ENCODE measurements around the gene CTDNEP1. TPM values are rescaled to one million over a fixed set of nuclear protein-coding genes. Genes with fewer than 3 reads are reported as not detected.

CTDNEP1 gene
- total and polyA plus RNA-seq, 2 of the 4 experiments (the other 2 are of a cell fraction) = 23.8 to 132 TPM

GRCh38 chr17:7238420-7239090 lies 13.0 kb downstream of the CTDNEP1 start:
- peak overlapping the region; percentile 54 for H2AFZ ChIP-seq (replicated peaks; ENCODE audit: low read length, poor library complexity)
- peak overlapping the region; percentile 50; the same call in 1 of the 2 replicates for H2BK120ac ChIP-seq (ENCODE audit: low read depth, low read length)
- peak overlapping the region; percentile 95 for H3K14ac ChIP-seq (replicated peaks; ENCODE audit: low read depth, low read length)
- H3K9ac ChIP-seq (ENCODE audit: low read depth, low read length) = peak overlapping the region; percentile 97
- peaks cover 36% of the 10 kb centered on the region for H3K36me3 ChIP-seq (ENCODE audit: control insufficient read depth, insufficient read depth, low read length)
- peak overlapping the region; percentile 89 for H3K4ac ChIP-seq (ENCODE audit: low read depth, low read length)
- peak overlapping the region; percentile 51 for H3K18ac ChIP-seq (ENCODE audit: low read depth, low read length)
- in situ Hi-C loops (cut with MboI; ENCODE audit: low sequenced_read_pairs) (loop anchor here (25.0 kb wide), 1 partner anchor 924 kb away; the partner anchor contains the start of genes PER1 and VAMP2), dilution Hi-C loops (cut with HindIII; ENCODE audit: low sequenced_read_pairs, unreplicated experiment) (no loop called here), intact Hi-C loops (cut with micrococcal nuclease) (loop anchor here (5.0 kb wide), 1 partner anchor 59 kb away; no protein-coding TSS in a partner anchor)
- 0% methylated on average over 14 of the region's 39 CpGs; no CpG with 5 or more reads in 1 of the 2 experiments for WGBS, 2 experiments (ENCODE audit: extremely low coverage in 2 of 2, insufficient read length in 1 of 2)
- H3K27ac ChIP-seq (ENCODE audit: insufficient read depth, low read length) = peak overlapping the region; percentile 97
- no peak overlapping the region for H2BK15ac ChIP-seq (ENCODE audit: low read depth, low read length)
- peaks cover 2% of the 10 kb centered on the region; the same call in 1 of the 2 replicates for H3K9me1 ChIP-seq (ENCODE audit: insufficient read depth, low read length)
- peak overlapping the region; percentile 85 for H3K56ac ChIP-seq (ENCODE audit: extremely low read depth, insufficient read depth, low read length)
- CTCF ChIA-PET = no interaction called here
- TF ChIP-seq MXI1 (IDR thresholded peaks at IDR 0.05; ENCODE audit: borderline replicate concordance, low read depth, low read length) = no peak
- no peak for TF ChIP-seq CHD1 (IDR thresholded peaks at IDR 0.05; ENCODE audit: low read depth, low read length)
- H2BK20ac ChIP-seq (ENCODE audit: low read depth, low read length) = no peak overlapping the region
- DNase-seq (no peak), ATAC-seq (ENCODE audit: low read depth) (no peak)
- peak overlapping the region; percentile 22; the same call in 1 of the 2 replicates for H3K4me2 ChIP-seq (ENCODE audit: low read depth, low read length)
- peak overlapping the region; percentile 55 for H4K5ac ChIP-seq (ENCODE audit: low read depth, low read length)
- no peaks in the 10 kb centered on the region for H3K27me3 ChIP-seq (ENCODE audit: control insufficient read depth, insufficient read depth, low read length)
- peak overlapping the region; percentile 94 for H3K23ac ChIP-seq (ENCODE audit: low read depth, low read length)
- H2BK5ac ChIP-seq (ENCODE audit: low read depth, low read length, poor library complexity, severe bottlenecking) = peak overlapping the region; percentile 91
- peaks cover 14% of the 10 kb centered on the region for H3K4me1 ChIP-seq (ENCODE audit: control insufficient read depth, insufficient read depth, low read length)
- H4K91ac ChIP-seq (ENCODE audit: insufficient read depth, low read depth, low read length) = peak overlapping the region; percentile 75
- peak overlapping the region; percentile 84 for H2AK5ac ChIP-seq (ENCODE audit: low read depth, low read length)
- H3K4me3 ChIP-seq (ENCODE audit: insufficient read depth, low read depth, low read length) = peak overlapping the region; percentile 98
- peaks cover 19 to 69% of the 10 kb centered on the region in 2 experiments for H3K79me1 ChIP-seq (ENCODE audit: low read depth in 1 of 2, low read length in 2 of 2)
- no TSS peak for BruUV-seq (replicated peaks)
- H2AK9ac ChIP-seq (replicated peaks; ENCODE audit: low read depth, low read length, poor library complexity) = peak overlapping the region; percentile 100
- peaks cover 35% of the 10 kb centered on the region for H4K20me1 ChIP-seq (ENCODE audit: insufficient read depth, low read length)
- H4K8ac ChIP-seq (ENCODE audit: low read depth in 2 of 2, low read length in 2 of 2) = peak overlapping the region; percentile 60 to 73; a peak in 3 of 4 replicates
- POLR2A ChIA-PET (ENCODE audit: unreplicated experiment) = no interaction called here
- no peaks in the 10 kb centered on the region for H3K9me3 ChIP-seq (ENCODE audit: control insufficient read depth, insufficient read depth, low read length)
